H9 (cell line): ENCODE data around the gene P2RY12. TPM values are rescaled to one million over a fixed set of nuclear protein-coding genes. Genes with fewer than 3 reads are reported as not detected.
A peak's percentile ranks its signal among the peaks of the same experiment; 100 is the strongest.

Experiments used
- DNase-seq: peaks from one replicate; pipeline ENCODE4 v3.0.0-alpha.2; 2017
- H2AFZ ChIP-seq: one replicate; pipeline ENCODE4 v1.6.1; 2013; ENCODE audit warnings: mild to moderate bottlenecking, low read length, control low read depth, moderate library complexity
- H2AK5ac ChIP-seq: 2 replicates; pipeline ENCODE4 v1.6.1; 2013; ENCODE audit warnings: low read length, control low read depth, mixed read lengths; ENCODE audit not compliant: insufficient read length
- H2BK120ac ChIP-seq: one replicate; pipeline ENCODE4 v1.6.1; 2013; ENCODE audit warnings: low read depth, mild to moderate bottlenecking, low read length, control low read depth, inconsistent platforms; ENCODE audit not compliant: poor library complexity, severe bottlenecking
- H2BK12ac ChIP-seq: 2 replicates; pipeline ENCODE4 v1.6.1; 2013; ENCODE audit warnings: low read length, control low read depth, mixed read lengths, low read depth; ENCODE audit not compliant: insufficient read length
- H2BK15ac ChIP-seq: 2 replicates; pipeline ENCODE4 v1.6.1; 2013; ENCODE audit warnings: low read depth, low read length, control low read depth
- H2BK20ac ChIP-seq: one replicate; pipeline ENCODE4 v1.6.1; 2013; ENCODE audit warnings: low read depth, mild to moderate bottlenecking, low read length, control low read depth, inconsistent platforms; ENCODE audit not compliant: poor library complexity, severe bottlenecking
- H2BK5ac ChIP-seq: 2 replicates; pipeline ENCODE4 v1.6.1; 2013; ENCODE audit warnings: low read length, control low read depth, mixed read lengths; ENCODE audit not compliant: insufficient read length
- H3K14ac ChIP-seq: 2 replicates; pipeline ENCODE4 v1.6.1; 2013; ENCODE audit warnings: low read length, control low read depth; ENCODE audit not compliant: insufficient read depth
- H3K18ac ChIP-seq: 2 replicates; pipeline ENCODE4 v1.6.1; 2013; ENCODE audit warnings: low read depth, mild to moderate bottlenecking, mixed read lengths, low read length, control low read depth; ENCODE audit not compliant: insufficient read length
- H3K23ac ChIP-seq: 2 replicates; pipeline ENCODE4 v1.6.1; 2013; ENCODE audit warnings: low read length, control low read depth, mixed read lengths, low read depth; ENCODE audit not compliant: insufficient read length
- H3K23me2 ChIP-seq: 2 replicates; pipeline ENCODE4 v1.6.1; 2013; ENCODE audit warnings: low read depth, mild to moderate bottlenecking, mixed read lengths, low read length, control low read depth; ENCODE audit not compliant: insufficient read length, poor library complexity, severe bottlenecking
- H3K27ac ChIP-seq: 2 replicates; pipeline ENCODE4 v1.5.1; 2013; ENCODE audit warnings: low read length, control low read depth, mixed read lengths, low read depth; ENCODE audit not compliant: insufficient read length
- H3K27me3 ChIP-seq: 2 replicates; pipeline ENCODE4 v1.6.1; 2013; ENCODE audit warnings: low read length, control low read depth, inconsistent platforms; ENCODE audit not compliant: insufficient read depth
- H3K4ac ChIP-seq: 2 replicates; pipeline ENCODE4 v1.6.1; 2013; ENCODE audit warnings: low read depth, mild to moderate bottlenecking, control low read depth, inconsistent platforms, low read length, moderate library complexity
- H3K4me1 ChIP-seq: 2 replicates; pipeline ENCODE4 v1.6.1; 2013; ENCODE audit warnings: low read length, control low read depth, inconsistent platforms; ENCODE audit not compliant: insufficient read depth
- H3K4me2 ChIP-seq: 2 replicates; pipeline ENCODE4 v1.6.1; 2013; ENCODE audit warnings: low read length, control low read depth, mixed read lengths; ENCODE audit not compliant: insufficient read length, insufficient read depth
- H3K56ac ChIP-seq: 2 replicates; pipeline ENCODE4 v1.6.1; 2013; ENCODE audit warnings: low read depth, mild to moderate bottlenecking, mixed read lengths, low read length, control low read depth; ENCODE audit not compliant: insufficient read length
- H3K79me1 ChIP-seq: 2 replicates; pipeline ENCODE4 v1.6.1; 2013; ENCODE audit warnings: low read depth, mild to moderate bottlenecking, moderate library complexity, low read length, control low read depth, inconsistent platforms; ENCODE audit not compliant: insufficient read depth, poor library complexity, severe bottlenecking
- H3K79me2 ChIP-seq: 2 replicates; pipeline ENCODE4 v1.6.1; 2013; ENCODE audit warnings: low read length, control low read depth, inconsistent platforms; ENCODE audit not compliant: insufficient read depth
- H3K9ac ChIP-seq: 2 replicates; pipeline ENCODE4 v1.6.1; 2013; ENCODE audit warnings: low read length, control low read depth, mixed read lengths; ENCODE audit not compliant: insufficient read length; ENCODE audit errors: extremely low read depth
- H3K9me3 ChIP-seq: one replicate; pipeline ENCODE4 v1.6.1; 2013; ENCODE audit warnings: low read depth, low read length, inconsistent platforms; ENCODE audit not compliant: control insufficient read depth
- H3T11ph ChIP-seq: one replicate; pipeline ENCODE4 v1.6.1; 2013; ENCODE audit warnings: mild to moderate bottlenecking, low read length, control low read depth, inconsistent platforms
- H4K20me1 ChIP-seq: one replicate; pipeline ENCODE4 v1.6.1; 2013; ENCODE audit not compliant: control insufficient read depth, insufficient read length, insufficient read depth
- H4K5ac ChIP-seq: 2 replicates; pipeline ENCODE4 v1.6.1; 2013; ENCODE audit warnings: low read depth, mild to moderate bottlenecking, mixed read lengths, low read length, control low read depth; ENCODE audit not compliant: insufficient read length
- H4K8ac ChIP-seq: replicated peaks from 2 replicates; pipeline ENCODE4 v1.6.1; 2013; ENCODE audit warnings: low read length, control low read depth, mixed read lengths, low read depth; ENCODE audit not compliant: insufficient read length
- H4K91ac ChIP-seq: 2 replicates; pipeline ENCODE4 v1.6.1; 2013; ENCODE audit warnings: low read depth, mild to moderate bottlenecking, moderate library complexity, mixed read lengths, low read length, control low read depth; ENCODE audit not compliant: insufficient read length
- H3K27ac Mint-ChIP-seq, 3 experiments: 2 replicates in 2 of 3; 3 replicates in 1 of 3; pipeline ENCODE4 v1.8.0; 2020 to 2021; ENCODE audit warnings: mixed read lengths in 3 of 3, mild to moderate bottlenecking in 1 of 3, moderate library complexity in 1 of 3
- H3K27me3 Mint-ChIP-seq: 2 replicates; pipeline ENCODE4 v1.8.0; 2021; ENCODE audit warnings: low read depth, mild to moderate bottlenecking, moderate library complexity, mixed read lengths
- H3K36me3 Mint-ChIP-seq, 3 experiments: 2 replicates in 2 of 3; 3 replicates in 1 of 3; pipeline ENCODE4 v1.8.0; 2020 to 2021; ENCODE audit warnings: low read depth in 3 of 3, mixed read lengths in 3 of 3; ENCODE audit not compliant: insufficient read depth in 1 of 3
- H3K4me1 Mint-ChIP-seq, 2 experiments: 2 replicates each; pipeline ENCODE4 v1.8.0; 2020; ENCODE audit warnings: mixed read lengths in 2 of 2
- H3K4me3 Mint-ChIP-seq, 2 experiments: 2 replicates in 1 of 2; 3 replicates in 1 of 2; pipeline ENCODE4 v1.8.0; 2020 to 2021; ENCODE audit warnings: mild to moderate bottlenecking in 2 of 2, mixed read lengths in 2 of 2, moderate library complexity in 1 of 2
- H3K9me3 Mint-ChIP-seq, 2 experiments: 2 replicates in 1 of 2; 3 replicates in 1 of 2; pipeline ENCODE4 v1.8.0; 2020; ENCODE audit warnings: mild to moderate bottlenecking in 2 of 2, mixed read lengths in 2 of 2, moderate library complexity in 1 of 2
- CTCF ChIP-seq: fragments of 200-600 bp; sonication (generic); conservative IDR thresholded peaks from 3 replicates; pipeline ENCODE4 v1.8.0; 2021; ENCODE audit warnings: antibody characterized with exemption, mild to moderate bottlenecking
- WGBS: extraction: QIAGEN DNeasy Blood & Tissue Kit; methylation state at CpG from one replicate; pipeline ENCODE4 v1.1.7; 2013; ENCODE audit warnings: missing lambda C conversion rate, low lambda C conversion rate, mixed read lengths; ENCODE audit not compliant: insufficient read length; ENCODE audit errors: extremely low coverage; 5-methylcytosine and 5-hydroxymethylcytosine counted together
- total RNA-seq: library from RNA; stranded (reverse); gene quantifications from 2 replicates; pipeline ENCODE4 v1.2.1, GENCODE V29; 2021

The P2RY12 gene
- total RNA-seq, 1 experiment from 2014 or later, result not detected

GRCh38 chr3:151367448-151367847, 17.1 kb downstream of the P2RY12 start:
- Histone ChIP-seq H3K27me3 (no peaks in the 10 kb centered on the region), H2BK15ac (no peak overlapping the region), H3K9me3 (no peaks in the 10 kb centered on the region), H3K18ac (no peak overlapping the region), H2BK5ac (no peak overlapping the region), H3K56ac (no peak overlapping the region), H3K4ac (no peak overlapping the region), H3K27ac (no peak overlapping the region), H4K20me1 (no peaks in the 10 kb centered on the region), H4K8ac (no peak overlapping the region), H3K14ac (no peak overlapping the region), H3K9ac (no peak overlapping the region), H3T11ph (no peak overlapping the region), H3K79me2 (no peaks in the 10 kb centered on the region), H4K5ac (no peak overlapping the region), H3K4me1 (peaks cover 6% of the 10 kb centered on the region; the same call in 1 of the 2 replicates), H3K79me1 (no peaks in the 10 kb centered on the region), H2AK5ac (no peak overlapping the region), H3K4me2 (no peak overlapping the region), H2BK120ac (no peak overlapping the region), H2AFZ (no peak overlapping the region), H2BK20ac (no peak overlapping the region), H3K23me2 (no peaks in the 10 kb centered on the region), H4K91ac (no peak overlapping the region), H3K23ac (no peak overlapping the region), H2BK12ac (no peak overlapping the region)
- Mint-ChIP-seq H3K36me3 (peaks cover 0 to 2% (median 0%) of the 10 kb centered on the region in 3 experiments; a peak in 2 of 7 replicates), H3K4me3 (no peak overlapping the region), H3K4me1 (peaks cover 11 to 19% of the 10 kb centered on the region in 2 experiments), H3K27ac (peak overlapping the region in 1 of 3 experiments; percentile 25; a peak in 3 of 7 replicates), H3K9me3 (no peaks in the 10 kb centered on the region), H3K27me3 (no peaks in the 10 kb centered on the region)
- DNase-seq, result no peak
- WGBS, result no CpG with 5 or more reads among the region's 5 CpGs
- no peak for TF ChIP-seq CTCF
